ENCODE measurements around the gene CEP104. TPM values are rescaled to one million over a fixed set of nuclear protein-coding genes. Genes with fewer than 3 reads are reported as not detected.

The CEP104 gene
- polyA plus RNA-seq, 1 donor (not counting 4 experiments of a cell fraction or from before 2014, with no cell fraction given) = 35.7 TPM

DNA sequence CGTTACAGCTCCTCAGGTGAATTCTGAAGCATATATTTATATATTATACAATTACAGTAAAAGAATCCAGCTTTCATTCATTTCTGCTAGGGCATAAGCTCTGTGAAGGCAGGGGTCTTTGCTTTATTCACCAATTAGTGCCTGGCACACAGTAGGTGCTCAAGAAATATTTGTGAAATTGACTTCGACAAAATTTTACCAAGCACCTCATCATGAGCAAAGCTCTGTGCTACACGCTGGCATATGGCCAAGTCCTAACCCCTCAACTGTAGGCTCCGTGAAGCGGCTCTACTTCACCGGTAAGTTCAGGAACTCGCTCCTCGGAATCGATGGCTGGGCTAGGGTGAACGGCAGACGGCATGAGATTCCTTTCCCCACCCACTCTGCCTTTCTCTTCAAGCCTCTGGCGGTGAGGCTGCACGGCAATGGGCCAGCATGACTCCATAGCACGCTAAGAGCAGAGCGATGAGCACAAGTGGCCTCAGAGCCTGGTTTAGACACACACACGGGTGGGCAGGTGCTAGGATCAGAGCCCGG is 34.4 kb upstream of the CEP104 start:
- Histone ChIP-seq H3K9me1 (ENCODE audit: control insufficient read depth, extremely low read depth, insufficient read depth, low read length) (no peaks in the 10 kb centered on the region), H3K4me1 (ENCODE audit: control insufficient read depth, extremely low read depth, insufficient read depth, low read length) (no peaks in the 10 kb centered on the region), H3K9ac (ENCODE audit: control insufficient read depth, extremely low read depth, insufficient read depth, low read length) (no peak overlapping the region), H3K27me3 (ENCODE audit: control insufficient read depth, extremely low read depth, insufficient read depth, low read length) (no peaks in the 10 kb centered on the region), H3K9me3 (ENCODE audit: control insufficient read depth, low read depth, low read length) (no peaks in the 10 kb centered on the region), H3K4me2 (ENCODE audit: control insufficient read depth, extremely low read depth, insufficient read depth, low read depth, low read length) (no peak overlapping the region), H3K36me3 (ENCODE audit: control insufficient read depth in 2 of 2, extremely low read depth in 1 of 2, insufficient read depth in 2 of 2, low read length in 2 of 2) (peaks cover 19 to 26% of the 10 kb centered on the region in 2 experiments), H3K27ac (ENCODE audit: control insufficient read depth, insufficient read depth, low read length) (no peak overlapping the region), H2AFZ (ENCODE audit: control insufficient read depth, low read length) (no peak overlapping the region), H4K20me1 (ENCODE audit: control insufficient read depth, extremely low read depth, insufficient read depth, low read length) (peaks cover 8% of the 10 kb centered on the region), H3K79me2 (ENCODE audit: control insufficient read depth, insufficient read depth, low read length) (peaks cover 28% of the 10 kb centered on the region), H3K4me3 (ENCODE audit: control insufficient read depth in 2 of 3, extremely low read depth in 1 of 3, insufficient read depth in 2 of 3, low read depth in 1 of 3, low read length in 3 of 3) (no peak overlapping the region)
- FAIRE-seq (no peak), DNase-seq (ENCODE audit: low read depth, low spot score) (no peak)
- no peak for TF ChIP-seq EZH2 (IDR thresholded peaks at IDR 0.05; ENCODE audit: low read length)
- TF ChIP-seq, protein P1, sequence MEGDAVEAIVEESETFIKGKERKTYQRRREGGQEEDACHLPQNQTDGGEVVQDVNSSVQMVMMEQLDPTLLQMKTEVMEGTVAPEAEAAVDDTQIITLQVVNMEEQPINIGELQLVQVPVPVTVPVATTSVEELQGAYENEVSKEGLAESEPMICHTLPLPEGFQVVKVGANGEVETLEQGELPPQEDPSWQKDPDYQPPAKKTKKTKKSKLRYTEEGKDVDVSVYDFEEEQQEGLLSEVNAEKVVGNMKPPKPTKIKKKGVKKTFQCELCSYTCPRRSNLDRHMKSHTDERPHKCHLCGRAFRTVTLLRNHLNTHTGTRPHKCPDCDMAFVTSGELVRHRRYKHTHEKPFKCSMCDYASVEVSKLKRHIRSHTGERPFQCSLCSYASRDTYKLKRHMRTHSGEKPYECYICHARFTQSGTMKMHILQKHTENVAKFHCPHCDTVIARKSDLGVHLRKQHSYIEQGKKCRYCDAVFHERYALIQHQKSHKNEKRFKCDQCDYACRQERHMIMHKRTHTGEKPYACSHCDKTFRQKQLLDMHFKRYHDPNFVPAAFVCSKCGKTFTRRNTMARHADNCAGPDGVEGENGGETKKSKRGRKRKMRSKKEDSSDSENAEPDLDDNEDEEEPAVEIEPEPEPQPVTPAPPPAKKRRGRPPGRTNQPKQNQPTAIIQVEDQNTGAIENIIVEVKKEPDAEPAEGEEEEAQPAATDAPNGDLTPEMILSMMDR (optimal IDR thresholded peaks at IDR 0.05 in 1 of 3, IDR thresholded peaks at IDR 0.05 in 1 of 3, conservative IDR thresholded peaks at IDR 0.05 in 1 of 3; ENCODE audit: extremely low read depth in 1 of 3, insufficient read depth in 2 of 3, low read length in 3 of 3) = no peak
- dilution Hi-C loops (cut with MboI; ENCODE audit: extremely low pct_ligation_motif_present, low sequenced_read_pairs) = no loop called here

DNA sequence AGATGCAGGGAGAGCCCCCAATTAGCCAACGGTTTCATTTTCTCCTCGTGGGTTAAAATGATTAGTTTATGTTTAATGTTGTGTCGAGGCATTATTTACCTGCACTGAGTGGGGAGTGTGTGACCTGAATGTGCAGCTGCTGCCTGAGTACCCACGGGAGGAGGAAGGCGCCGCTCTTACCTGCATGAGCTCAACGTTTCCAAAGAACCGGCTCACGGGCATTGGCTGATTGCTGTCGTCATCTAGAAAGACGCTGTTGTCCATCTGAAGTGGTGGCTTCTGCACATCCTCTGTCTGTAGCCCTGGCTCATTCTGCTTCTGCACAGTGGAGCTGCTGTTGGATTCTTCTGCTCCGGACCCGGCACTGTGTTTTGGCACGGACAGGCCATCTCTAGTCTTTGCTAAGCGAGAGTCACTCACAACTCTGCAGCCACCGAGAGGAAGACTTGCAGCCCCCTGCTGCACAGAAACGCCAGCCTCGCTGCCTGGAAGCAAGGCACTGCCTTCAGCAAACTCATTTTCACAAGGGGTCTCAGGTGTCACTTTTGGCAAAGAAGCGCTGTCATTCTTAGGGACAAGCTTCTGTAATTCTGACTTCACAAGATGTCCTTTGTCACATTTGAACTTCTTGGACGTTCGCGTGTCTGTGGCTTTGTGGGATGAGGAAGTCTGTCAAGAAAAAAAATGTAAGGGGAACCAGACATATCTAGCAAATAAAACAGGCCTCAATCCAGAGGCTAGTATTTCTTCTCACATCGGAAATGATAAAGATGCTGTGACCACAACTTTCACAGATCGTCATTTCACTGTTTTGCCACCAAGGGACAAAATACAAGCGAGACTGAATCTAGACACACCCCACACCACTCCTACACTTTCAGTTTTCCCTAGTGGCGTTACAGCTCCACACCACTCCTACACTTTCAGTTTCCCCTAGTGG is 33.6 kb upstream of the CEP104 start:
- peaks cover 20 to 27% of the 10 kb centered on the region in 2 experiments for H3K36me3 ChIP-seq (ENCODE audit: control insufficient read depth in 2 of 2, extremely low read depth in 1 of 2, insufficient read depth in 2 of 2, low read length in 2 of 2)
- DNase-seq (ENCODE audit: low read depth, low spot score) = no peak

More for the DNA sequence above, 33.6 kb upstream of the CEP104 start:
- H2AFZ ChIP-seq (ENCODE audit: control insufficient read depth, low read length) = no peak overlapping the region
- H3K79me2 ChIP-seq (ENCODE audit: control insufficient read depth, insufficient read depth, low read length) = peaks cover 21% of the 10 kb centered on the region
- dilution Hi-C loops (cut with MboI; ENCODE audit: extremely low pct_ligation_motif_present, low sequenced_read_pairs) = no loop called here
- no peak for FAIRE-seq
- TF ChIP-seq, protein P1 (optimal IDR thresholded peaks at IDR 0.05 in 1 of 3, IDR thresholded peaks at IDR 0.05 in 1 of 3, conservative IDR thresholded peaks at IDR 0.05 in 1 of 3; ENCODE audit: extremely low read depth in 1 of 3, insufficient read depth in 2 of 3, low read length in 3 of 3) = no peak
- no peak for TF ChIP-seq EZH2 (IDR thresholded peaks at IDR 0.05; ENCODE audit: low read length)
- H3K4me1 ChIP-seq (ENCODE audit: control insufficient read depth, extremely low read depth, insufficient read depth, low read length) = no peaks in the 10 kb centered on the region
- no peak overlapping the region for H3K9ac ChIP-seq (ENCODE audit: control insufficient read depth, extremely low read depth, insufficient read depth, low read length)
- no peaks in the 10 kb centered on the region for H3K9me3 ChIP-seq (ENCODE audit: control insufficient read depth, low read depth, low read length)
- H3K27ac ChIP-seq (ENCODE audit: control insufficient read depth, insufficient read depth, low read length) = no peak overlapping the region
- no peaks in the 10 kb centered on the region for H3K9me1 ChIP-seq (ENCODE audit: control insufficient read depth, extremely low read depth, insufficient read depth, low read length)
- peaks cover 4% of the 10 kb centered on the region for H4K20me1 ChIP-seq (ENCODE audit: control insufficient read depth, extremely low read depth, insufficient read depth, low read length)
- H3K27me3 ChIP-seq (ENCODE audit: control insufficient read depth, extremely low read depth, insufficient read depth, low read length) = no peaks in the 10 kb centered on the region
- no peak overlapping the region for H3K4me3 ChIP-seq (ENCODE audit: control insufficient read depth in 2 of 3, extremely low read depth in 1 of 3, insufficient read depth in 2 of 3, low read depth in 1 of 3, low read length in 3 of 3)
- H3K4me2 ChIP-seq (ENCODE audit: control insufficient read depth, extremely low read depth, insufficient read depth, low read depth, low read length) = no peak overlapping the region

All from keratinocyte (primary cell).